ENCODE data around the gene ATG4C.
A peak's percentile ranks its signal among the peaks of the same experiment; 100 is the strongest.
"Not testable (repeated sequence)": the region's sequence is repeated elsewhere in the genome, so short reads cannot be mapped to it uniquely, and the experiment has no call there.

Gene ATG4C

GRCh38 chr1:62783736-62784508, at the start of gene ATG4C:
ATG4C (plus strand) TSS chr1:62784132; CDS start chr1:62803787, 19,655 bp downstream.
- in situ Hi-C loops (cut with HindIII; ENCODE audit: low pct_ligation_motif_present, low pct_unique_long_range_greater_than_20kb, low sequenced_read_pairs) = no loop called here
- DNase-seq = peak; percentile 96

GRCh38 chr1:62735491-62736171, 48.3 kb upstream of the ATG4C start:
- peak; percentile 45 for DNase-seq
- in situ Hi-C loops (cut with HindIII; ENCODE audit: low pct_ligation_motif_present, low pct_unique_long_range_greater_than_20kb, low sequenced_read_pairs) = no loop called here

GRCh38 chr1:62740701-62741100, 43.2 kb upstream of the ATG4C start:
- in situ Hi-C loops (cut with HindIII; ENCODE audit: low pct_ligation_motif_present, low pct_unique_long_range_greater_than_20kb, low sequenced_read_pairs); DNase-seq: not testable (repeated sequence)

- DNase-seq = no peak
- in situ Hi-C loops (cut with HindIII; ENCODE audit: low pct_ligation_motif_present, low pct_unique_long_range_greater_than_20kb, low sequenced_read_pairs) = no loop called here
Measured at GRCh38 chr1:62744611-62745577, 39.0 kb upstream of the ATG4C start.

- in situ Hi-C loops (cut with HindIII; ENCODE audit: low pct_ligation_motif_present, low pct_unique_long_range_greater_than_20kb, low sequenced_read_pairs) = no loop called here
- peak; percentile 57 for DNase-seq
Measured at GRCh38 chr1:62746086-62746808, 37.7 kb upstream of the ATG4C start.

- in situ Hi-C loops (cut with HindIII; ENCODE audit: low pct_ligation_motif_present, low pct_unique_long_range_greater_than_20kb, low sequenced_read_pairs) = no loop called here
- DNase-seq = no peak
Measured at GRCh38 chr1:62746809-62747138, 37.2 kb upstream of the ATG4C start.

GRCh38 chr1:62753031-62753965, 30.6 kb upstream of the ATG4C start:
- in situ Hi-C loops (cut with HindIII; ENCODE audit: low pct_ligation_motif_present, low pct_unique_long_range_greater_than_20kb, low sequenced_read_pairs) = no loop called here
- no peak for DNase-seq

GRCh38 chr1:62754938-62755337, 29.0 kb upstream of the ATG4C start:
- DNase-seq = not testable (repeated sequence)

GRCh38 chr1:62756255-62756884, 27.6 kb upstream of the ATG4C start:
- in situ Hi-C loops (cut with HindIII; ENCODE audit: low pct_ligation_motif_present, low pct_unique_long_range_greater_than_20kb, low sequenced_read_pairs); DNase-seq: not testable (repeated sequence)

More at GRCh38 chr1:62754938-62755337, 29.0 kb upstream of the ATG4C start:
- in situ Hi-C loops (cut with HindIII; ENCODE audit: low pct_ligation_motif_present, low pct_unique_long_range_greater_than_20kb, low sequenced_read_pairs) = not testable (repeated sequence)

GRCh38 chr1:62759232-62759875, 24.6 kb upstream of the ATG4C start:
- DNase-seq; in situ Hi-C loops (cut with HindIII; ENCODE audit: low pct_ligation_motif_present, low pct_unique_long_range_greater_than_20kb, low sequenced_read_pairs): not testable (repeated sequence)

- in situ Hi-C loops (cut with HindIII; ENCODE audit: low pct_ligation_motif_present, low pct_unique_long_range_greater_than_20kb, low sequenced_read_pairs); DNase-seq: not testable (repeated sequence)
Measured at GRCh38 chr1:62760021-62760782, 23.7 kb upstream of the ATG4C start.

- in situ Hi-C loops (cut with HindIII; ENCODE audit: low pct_ligation_motif_present, low pct_unique_long_range_greater_than_20kb, low sequenced_read_pairs); DNase-seq: not testable (repeated sequence)
Measured at GRCh38 chr1:62761223-62761870, 22.6 kb upstream of the ATG4C start.

GRCh38 chr1:62762027-62762426, 21.9 kb upstream of the ATG4C start:
- in situ Hi-C loops (cut with HindIII; ENCODE audit: low pct_ligation_motif_present, low pct_unique_long_range_greater_than_20kb, low sequenced_read_pairs); DNase-seq: not testable (repeated sequence)

- DNase-seq = no peak
- in situ Hi-C loops (cut with HindIII; ENCODE audit: low pct_ligation_motif_present, low pct_unique_long_range_greater_than_20kb, low sequenced_read_pairs) = no loop called here
Measured at GRCh38 chr1:62765981-62766380, 18.0 kb upstream of the ATG4C start.

- in situ Hi-C loops (cut with HindIII; ENCODE audit: low pct_ligation_motif_present, low pct_unique_long_range_greater_than_20kb, low sequenced_read_pairs); DNase-seq: not testable (repeated sequence)
Measured at GRCh38 chr1:62768551-62768950, 15.4 kb upstream of the ATG4C start.

Data from ACHN (cell line).